ENCODE results near the gene NTRK3. TPM values are rescaled to one million over a fixed set of nuclear protein-coding genes. Genes with fewer than 3 reads are reported as not detected.

NTRK3 gene
- total RNA-seq, 1 experiment from 2014 or later = not detected

- ChIA-PET CTCF (no interaction called here), POLR2A (no interaction called here)
- Mint-ChIP-seq H3K4me3 (ENCODE audit: unreplicated experiment) (no peak overlapping the region), H3K4me1 (ENCODE audit: low read depth, unreplicated experiment) (no peaks in the 10 kb centered on the region), H3K36me3 (ENCODE audit: insufficient read depth, unreplicated experiment) (no peaks in the 10 kb centered on the region), H3K27me3 (ENCODE audit: insufficient read depth, unreplicated experiment) (peaks cover 26% of the 10 kb centered on the region), H3K27ac (ENCODE audit: unreplicated experiment) (no peak overlapping the region), H3K9me3 (ENCODE audit: unreplicated experiment) (no peaks in the 10 kb centered on the region)
- Histone ChIP-seq H3K4me1 (no peaks in the 10 kb centered on the region), H3K27me3 (replicated peaks; ENCODE audit: control insufficient read depth, insufficient read depth, low read length) (no peaks in the 10 kb centered on the region), H3K36me3 (ENCODE audit: control insufficient read depth, insufficient read depth, low read length) (no peaks in the 10 kb centered on the region), H3K4me3 (ENCODE audit: low read depth, low read length) (no peak overlapping the region), H3K9me3 (no peaks in the 10 kb centered on the region)
- TF ChIP-seq CTCF (IDR thresholded peaks at IDR 0.05; ENCODE audit: insufficient read depth in 1 of 2, low read depth in 1 of 2, low read length in 1 of 2, severe bottlenecking in 1 of 2, unreplicated experiment in 1 of 2) = no peak
- BruUV-seq (replicated peaks) = no TSS peak
- DNase-seq = no peak
- intact Hi-C loops (cut with micrococcal nuclease; ENCODE audit: unreplicated experiment) = no loop called here
These were observed 59.6 kb downstream of the NTRK3 start for GRCh38 chr15:88196961-88197360.

GRCh38 chr15:88194162-88194561, 62.4 kb downstream of the NTRK3 start:
- H3K4me1 Mint-ChIP-seq (ENCODE audit: low read depth, unreplicated experiment) = no peaks in the 10 kb centered on the region
- intact Hi-C loops (cut with micrococcal nuclease; ENCODE audit: unreplicated experiment) = no loop called here
- Histone ChIP-seq H3K36me3 (ENCODE audit: control insufficient read depth, insufficient read depth, low read length) (no peaks in the 10 kb centered on the region), H3K9me3 (no peaks in the 10 kb centered on the region), H3K4me3 (ENCODE audit: low read depth, low read length) (no peak overlapping the region), H3K4me1 (no peaks in the 10 kb centered on the region), H3K27me3 (replicated peaks; ENCODE audit: control insufficient read depth, insufficient read depth, low read length) (no peaks in the 10 kb centered on the region)
- ChIA-PET POLR2A (no interaction called here), CTCF (no interaction called here)
- peaks cover 26% of the 10 kb centered on the region for H3K27me3 Mint-ChIP-seq (ENCODE audit: insufficient read depth, unreplicated experiment)
- no peak for TF ChIP-seq CTCF (IDR thresholded peaks at IDR 0.05; ENCODE audit: insufficient read depth in 1 of 2, low read depth in 1 of 2, low read length in 1 of 2, severe bottlenecking in 1 of 2, unreplicated experiment in 1 of 2)
- DNase-seq = no peak
- no TSS peak for BruUV-seq (replicated peaks)
- H3K36me3 Mint-ChIP-seq (ENCODE audit: insufficient read depth, unreplicated experiment) = no peaks in the 10 kb centered on the region
- no peaks in the 10 kb centered on the region for H3K9me3 Mint-ChIP-seq (ENCODE audit: unreplicated experiment)
- no peak overlapping the region for H3K27ac Mint-ChIP-seq (ENCODE audit: unreplicated experiment)
- no peak overlapping the region for H3K4me3 Mint-ChIP-seq (ENCODE audit: unreplicated experiment)

GRCh38 chr15:88193415-88193814, 63.1 kb downstream of the NTRK3 start:
- H3K27me3 ChIP-seq (replicated peaks; ENCODE audit: control insufficient read depth, insufficient read depth, low read length) = no peaks in the 10 kb centered on the region
- no peak overlapping the region for H3K27ac Mint-ChIP-seq (ENCODE audit: unreplicated experiment)
- ChIA-PET POLR2A (no interaction called here), CTCF (interaction anchor here (0.6 to 0.8 kb wide), 2 partner anchors 36 to 41 kb away, joined by 3 to 6 read pairs; no protein-coding TSS in a partner anchor)
- peaks cover 25% of the 10 kb centered on the region for H3K27me3 Mint-ChIP-seq (ENCODE audit: insufficient read depth, unreplicated experiment)
- no peaks in the 10 kb centered on the region for H3K4me1 Mint-ChIP-seq (ENCODE audit: low read depth, unreplicated experiment)
- BruUV-seq (replicated peaks) = no TSS peak
- no peak overlapping the region for H3K4me3 Mint-ChIP-seq (ENCODE audit: unreplicated experiment)
- intact Hi-C loops (cut with micrococcal nuclease; ENCODE audit: unreplicated experiment) = no loop called here
- peak; percentile 6 to 18 for TF ChIP-seq CTCF (IDR thresholded peaks at IDR 0.05; ENCODE audit: insufficient read depth in 1 of 2, low read depth in 1 of 2, low read length in 1 of 2, severe bottlenecking in 1 of 2, unreplicated experiment in 1 of 2)
- no peak for DNase-seq
- H3K9me3 Mint-ChIP-seq (ENCODE audit: unreplicated experiment) = no peaks in the 10 kb centered on the region
- H3K36me3 Mint-ChIP-seq (ENCODE audit: insufficient read depth, unreplicated experiment) = no peaks in the 10 kb centered on the region
- H3K9me3 ChIP-seq = no peaks in the 10 kb centered on the region
- no peak overlapping the region for H3K4me3 ChIP-seq (ENCODE audit: low read depth, low read length)
- no peaks in the 10 kb centered on the region for H3K36me3 ChIP-seq (ENCODE audit: control insufficient read depth, insufficient read depth, low read length)
- no peaks in the 10 kb centered on the region for H3K4me1 ChIP-seq

All from Caco-2 (cell line).